ENCODE results near the gene CDC42BPB. TPM values are rescaled to one million over a fixed set of nuclear protein-coding genes. Genes with fewer than 3 reads are reported as not detected.
A peak's percentile ranks its signal among the peaks of the same experiment; 100 is the strongest.
"Not testable (repeated sequence)": the region's sequence is repeated elsewhere in the genome, so short reads cannot be mapped to it uniquely, and the experiment has no call there.

Gene CDC42BPB
- total RNA-seq, 1 experiment from 2014 or later = 59.5 TPM

DNA sequence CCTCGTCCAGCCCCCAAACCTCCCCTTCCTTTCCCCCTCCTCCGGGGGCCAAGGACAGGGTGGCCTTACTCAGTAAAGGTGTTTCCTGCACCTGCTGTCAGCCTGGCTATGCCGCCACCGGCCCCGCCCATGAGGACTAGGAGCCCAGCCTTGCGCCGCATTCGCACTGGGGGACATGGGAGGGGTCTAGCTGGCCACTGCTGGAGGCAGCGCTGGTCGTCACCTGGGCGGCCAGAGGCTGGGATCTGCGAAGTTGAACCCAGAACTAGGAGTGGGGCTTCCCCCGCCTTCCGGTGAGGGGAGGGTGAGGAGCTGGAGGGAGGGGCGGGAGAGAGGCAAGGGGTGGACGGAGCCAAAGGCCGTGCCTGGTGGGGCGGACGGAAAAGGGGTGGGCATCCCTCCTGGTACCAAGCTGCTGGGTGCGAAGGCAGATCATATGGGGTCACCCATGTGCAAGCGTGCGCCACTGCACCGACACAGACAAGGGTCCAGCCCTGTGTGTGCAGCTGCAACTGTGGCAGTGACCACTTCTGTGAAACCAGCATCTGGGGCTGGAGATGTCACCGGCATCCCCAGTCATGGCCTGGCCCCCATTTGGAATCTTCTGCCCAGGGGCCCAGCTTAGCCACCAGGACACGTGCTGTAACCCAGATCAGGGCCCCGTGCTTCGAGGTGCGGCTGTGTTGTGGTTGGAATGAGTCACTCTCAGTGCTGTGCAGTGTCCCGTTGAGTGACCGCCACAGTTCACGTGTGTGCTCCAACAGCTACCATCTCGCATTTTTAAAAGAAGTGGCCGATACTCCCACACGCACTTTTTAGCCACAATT is 126.4 kb downstream of the CDC42BPB start:
- peak; percentile 77 for DNase-seq (ENCODE audit: low read depth)

DNA sequence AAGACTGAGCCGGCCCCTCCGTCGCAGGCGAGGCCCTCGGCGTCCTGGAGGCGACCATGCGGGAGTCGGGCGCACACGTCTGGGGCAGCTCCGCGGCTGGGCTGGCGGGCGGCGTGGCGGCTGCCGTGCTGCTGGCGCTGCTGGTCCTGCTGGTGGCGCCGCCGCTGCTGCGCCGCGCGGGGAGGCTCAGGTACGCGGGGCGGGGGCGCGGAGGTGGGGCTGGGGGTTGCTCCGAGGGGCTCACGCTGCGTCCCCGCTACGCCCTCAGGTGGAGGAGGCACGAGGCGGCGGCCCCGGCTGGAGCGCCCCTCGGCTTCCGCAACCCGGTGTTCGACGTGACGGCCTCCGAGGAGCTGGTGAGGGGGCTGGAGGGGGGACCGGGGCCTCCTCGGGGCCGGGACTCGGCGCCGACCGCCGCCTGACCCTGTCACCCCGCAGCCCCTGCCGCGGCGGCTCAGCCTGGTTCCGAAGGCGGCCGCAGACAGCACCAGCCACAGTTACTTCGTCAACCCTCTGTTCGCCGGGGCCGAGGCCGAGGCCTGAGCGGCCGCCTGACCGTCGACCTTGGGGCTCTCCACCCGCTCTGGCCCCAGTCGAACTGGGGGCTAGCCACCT is 127.1 kb downstream of the CDC42BPB start:
- DNase-seq (ENCODE audit: low read depth) = no peak

- DNase-seq (ENCODE audit: low read depth) = no peak
Observed at GRCh38 chr14:102929241-102930137, 127.9 kb downstream of the CDC42BPB start.

GRCh38 chr14:102928412-102929240 is 128.7 kb downstream of the CDC42BPB start:
- DNase-seq (ENCODE audit: low read depth) = no peak

GRCh38 chr14:102927878-102928411 is 129.4 kb downstream of the CDC42BPB start:
- DNase-seq (ENCODE audit: low read depth) = no peak

DNA sequence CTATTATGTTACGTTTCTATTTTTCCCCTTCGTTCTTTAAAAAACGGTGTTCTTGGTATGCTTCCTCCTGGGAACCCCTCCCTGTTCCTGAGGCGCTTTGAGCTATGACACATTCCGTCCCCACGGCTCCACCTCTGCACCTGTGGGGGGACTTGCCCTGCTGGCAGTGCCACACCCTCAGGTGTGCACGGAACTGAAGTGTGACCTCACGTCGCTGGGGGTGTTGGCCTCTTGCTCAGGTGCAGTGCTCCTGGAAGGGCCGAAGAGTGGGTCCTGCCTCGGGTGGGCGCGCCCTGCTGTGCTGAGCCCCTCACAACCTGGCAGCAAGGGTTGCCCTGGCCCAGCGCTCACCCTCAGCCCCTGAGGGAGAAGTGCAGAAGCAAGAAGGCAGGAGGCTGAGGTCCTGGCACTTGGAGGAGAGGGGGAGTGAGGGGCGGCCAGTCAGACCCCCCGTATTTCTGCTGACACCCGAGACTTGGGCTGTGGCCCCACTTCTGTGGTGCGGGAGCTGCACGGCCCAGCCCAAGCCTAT is 129.9 kb downstream of the CDC42BPB start:
- no peak for DNase-seq (ENCODE audit: low read depth)

DNA sequence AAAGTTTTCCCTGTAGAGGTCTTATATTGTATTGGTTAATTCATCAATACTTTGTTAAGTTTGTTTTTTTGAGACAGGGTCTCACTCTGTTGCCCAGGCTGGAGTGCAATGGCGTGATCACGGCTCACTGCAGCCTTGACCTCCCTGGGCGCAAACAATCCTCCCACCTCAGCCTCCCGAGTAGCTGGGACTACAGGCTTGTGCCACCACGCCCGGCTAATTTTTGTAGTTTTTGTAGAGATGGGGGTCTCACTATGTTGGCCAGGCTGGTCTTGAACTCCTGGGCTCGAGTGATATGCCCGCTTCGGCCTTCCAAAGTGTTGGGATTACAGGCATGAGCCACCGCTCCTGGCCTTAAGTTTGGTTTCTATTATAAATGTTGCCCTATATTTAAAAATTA is 130.5 kb downstream of the CDC42BPB start:
- DNase-seq (ENCODE audit: low read depth) = not testable (repeated sequence)

DNA sequence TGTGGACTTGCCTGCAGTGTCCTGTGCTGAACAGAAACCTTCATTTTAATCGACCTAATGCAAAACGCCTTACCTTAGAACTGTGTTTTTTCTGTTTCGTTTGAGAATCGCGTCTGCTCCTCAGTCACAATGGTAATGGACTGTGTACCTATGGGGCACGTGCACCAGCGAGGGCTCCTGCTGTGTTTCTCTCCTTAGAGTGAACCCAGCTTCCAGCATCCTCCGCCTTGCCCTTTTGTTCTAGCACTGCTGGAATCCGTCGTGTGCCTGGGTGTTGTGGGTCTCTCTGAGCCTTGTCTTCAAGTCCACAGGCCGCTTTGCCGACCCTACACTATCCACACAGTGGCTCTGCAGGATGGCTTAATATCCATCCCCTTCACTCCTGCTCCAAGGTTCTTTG is 131.2 kb downstream of the CDC42BPB start:
- DNase-seq (ENCODE audit: low read depth) = no peak

GRCh38 chr14:102925646-102926045 is 131.7 kb downstream of the CDC42BPB start:
- DNase-seq (ENCODE audit: low read depth) = no peak

GRCh38 chr14:102924632-102925588 is 132.4 kb downstream of the CDC42BPB start:
- no peak for DNase-seq (ENCODE audit: low read depth)

- DNase-seq (ENCODE audit: low read depth) = no peak
Observed at GRCh38 chr14:102923925-102924486, 133.3 kb downstream of the CDC42BPB start.

- no peak for DNase-seq (ENCODE audit: low read depth)
Observed at GRCh38 chr14:102923201-102923924, 134.0 kb downstream of the CDC42BPB start.

DNA sequence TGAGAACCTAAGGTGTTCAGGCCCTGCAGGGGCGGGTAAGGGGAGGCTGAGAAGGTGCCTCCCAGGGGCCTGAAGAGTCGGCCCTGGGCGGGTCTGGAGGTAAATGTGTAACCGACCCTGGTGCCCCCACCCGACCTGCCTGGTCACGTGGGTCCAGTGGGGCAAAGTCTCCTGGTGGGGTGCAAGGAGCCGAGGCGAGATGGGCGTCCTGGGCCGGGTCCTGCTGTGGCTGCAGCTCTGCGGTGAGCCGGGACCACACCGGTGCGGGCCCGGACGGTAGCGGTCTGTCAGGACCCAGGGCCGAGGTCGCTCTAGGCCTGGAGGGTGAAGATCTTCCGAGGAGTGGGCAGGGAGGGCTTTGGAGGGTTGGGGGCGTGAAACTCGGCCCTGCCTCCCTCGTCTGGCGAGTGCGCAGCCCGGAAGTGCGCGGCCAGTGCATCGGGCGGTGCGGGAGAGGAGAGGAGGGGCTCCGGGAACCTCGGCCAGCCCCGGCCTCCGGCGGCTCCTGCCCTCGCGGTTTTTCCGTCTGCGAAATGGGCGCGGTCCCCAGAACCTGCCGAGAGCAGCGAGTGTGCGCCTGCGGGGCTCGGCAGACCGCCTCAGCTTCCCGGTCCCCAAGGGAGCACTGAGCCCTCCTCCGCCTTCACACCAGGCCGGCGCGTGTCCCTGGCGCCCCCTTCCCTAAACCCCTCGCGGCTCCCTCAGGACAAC is 134.7 kb downstream of the CDC42BPB start, which contains the start of gene AMN:
Gene AMN (plus strand): TSS at position 174 of the 711 bp plus-strand sequence. CDS start 26 bp downstream, at position 200.
- DNase-seq (ENCODE audit: low read depth) = no peak

DNA sequence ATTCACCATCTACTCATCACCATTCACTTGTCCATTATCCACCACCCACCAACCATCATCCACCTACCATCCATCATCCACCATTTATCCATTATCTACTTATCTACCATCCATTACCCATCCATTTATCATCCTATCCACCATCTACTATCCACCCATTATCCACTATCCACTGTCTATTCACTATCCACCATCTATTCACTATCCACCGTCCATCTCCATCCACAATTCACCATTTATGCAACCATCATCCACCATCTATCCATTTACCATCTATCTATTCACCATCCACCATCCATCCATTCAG is 136.4 kb downstream of the CDC42BPB start:
- DNase-seq (ENCODE audit: low read depth) = no peak

- no peak for DNase-seq (ENCODE audit: low read depth)
Observed at GRCh38 chr14:102920273-102920997, 136.9 kb downstream of the CDC42BPB start.

DNA sequence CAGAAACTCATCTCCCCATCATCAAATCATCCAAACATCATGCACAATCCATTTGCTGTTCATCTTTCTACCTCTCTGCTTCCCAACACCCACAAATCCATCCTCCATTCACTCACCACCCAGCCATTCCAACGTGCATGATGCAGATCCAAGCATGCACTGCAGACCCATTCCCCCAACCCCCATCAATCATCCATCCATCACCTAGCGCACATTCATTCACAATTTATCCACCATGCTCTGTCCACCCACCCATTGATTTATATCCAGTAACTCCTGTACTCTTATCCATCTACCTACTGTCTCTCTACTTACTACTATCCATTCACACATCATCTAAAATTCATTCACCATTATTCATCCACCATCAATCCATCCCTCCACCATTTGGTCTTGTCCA is 138.9 kb downstream of the CDC42BPB start:
- no peak for DNase-seq (ENCODE audit: low read depth)
